ENCODE data around the gene ATP8B3.

ATP8B3 gene

GRCh38 chr19:1758231-1758577 lies 53.9 kb downstream of the ATP8B3 start:
- no peak for DNase-seq (ENCODE audit: low spot score)
- TF ChIP-seq CTCF (IDR thresholded peaks at IDR 0.05; ENCODE audit: extremely low read depth, missing control alignments), result no peak

GRCh38 chr19:1757468-1758230 lies 54.4 kb downstream of the ATP8B3 start:
- no peak for DNase-seq (ENCODE audit: low spot score)
- TF ChIP-seq CTCF (IDR thresholded peaks at IDR 0.05; ENCODE audit: extremely low read depth, missing control alignments), result no peak

- no peak for TF ChIP-seq CTCF (IDR thresholded peaks at IDR 0.05; ENCODE audit: extremely low read depth, missing control alignments)
- DNase-seq (ENCODE audit: low spot score), result no peak
Observed at GRCh38 chr19:1756705-1757465, 55.2 kb downstream of the ATP8B3 start.

GRCh38 chr19:1756264-1756663 lies 55.8 kb downstream of the ATP8B3 start:
- no peak for TF ChIP-seq CTCF (IDR thresholded peaks at IDR 0.05; ENCODE audit: extremely low read depth, missing control alignments)
- DNase-seq (ENCODE audit: low spot score), result no peak

GRCh38 chr19:1755467-1756171 lies 56.5 kb downstream of the ATP8B3 start:
- DNase-seq (ENCODE audit: low spot score), result no peak
- no peak for TF ChIP-seq CTCF (IDR thresholded peaks at IDR 0.05; ENCODE audit: extremely low read depth, missing control alignments)

- no peak for TF ChIP-seq CTCF (IDR thresholded peaks at IDR 0.05; ENCODE audit: extremely low read depth, missing control alignments)
- DNase-seq (ENCODE audit: low spot score), result no peak
Observed at GRCh38 chr19:1754636-1755466, 57.2 kb downstream of the ATP8B3 start.

Measured in GM20000 (cell line).